HTERT RPE-1 (cell line): ENCODE data around the gene CD101.

Experiments
- in situ Hi-C: fragments of 300-500 bp; cut with MboI; formaldehyde crosslinking; loops from 4 replicates; pipeline ENCODE4 v1.14.3; 2020; ENCODE audit warnings: low sequenced_read_pairs

CD101 gene

GRCh38 chr1:116986421-116987255, 14.9 kb upstream of the CD101 start:
- in situ Hi-C loops: no loop called here

GRCh38 chr1:116987256-116987555, 14.4 kb upstream of the CD101 start:
- in situ Hi-C loops: no loop called here

GRCh38 chr1:116988248-116988647, 13.3 kb upstream of the CD101 start:
- in situ Hi-C loops: no loop called here

- in situ Hi-C loops: no loop called here
Measured at GRCh38 chr1:116988908-116989307, 12.7 kb upstream of the CD101 start.

GRCh38 chr1:116989835-116990234, 11.7 kb upstream of the CD101 start:
- in situ Hi-C loops: no loop called here

GRCh38 chr1:116990612-116991151, 10.9 kb upstream of the CD101 start:
- in situ Hi-C loops: no loop called here

- in situ Hi-C loops: no loop called here
Measured at GRCh38 chr1:116991171-116991845, 10.3 kb upstream of the CD101 start.

- in situ Hi-C loops: no loop called here
Measured at GRCh38 chr1:116991918-116992317, 9.6 kb upstream of the CD101 start.

- in situ Hi-C loops: no loop called here
Measured at GRCh38 chr1:116993286-116993685, 8.3 kb upstream of the CD101 start.

GRCh38 chr1:116994411-116994810, 7.1 kb upstream of the CD101 start:
- in situ Hi-C loops: no loop called here

GRCh38 chr1:116997066-116997465, 4.5 kb upstream of the CD101 start:
- in situ Hi-C loops: no loop called here

GRCh38 chr1:116997636-116998035, 3.9 kb upstream of the CD101 start:
- in situ Hi-C loops: no loop called here

- in situ Hi-C loops: no loop called here
Measured at GRCh38 chr1:116999596-116999995, 2.0 kb upstream of the CD101 start.

- in situ Hi-C loops: no loop called here
Measured at GRCh38 chr1:117000142-117000541, 1.4 kb upstream of the CD101 start.

- in situ Hi-C loops: no loop called here
Measured at GRCh38 chr1:117003223-117003875, 1.8 kb downstream of the CD101 start.

GRCh38 chr1:117007719-117008013, 6.1 kb downstream of the CD101 start:
- in situ Hi-C loops: no loop called here

GRCh38 chr1:117008656-117009055, 7.1 kb downstream of the CD101 start:
- in situ Hi-C loops: no loop called here

- in situ Hi-C loops: no loop called here
Measured at GRCh38 chr1:117009132-117009531, 7.6 kb downstream of the CD101 start.

GRCh38 chr1:117010310-117010969, 8.9 kb downstream of the CD101 start:
- in situ Hi-C loops: no loop called here

- in situ Hi-C loops: no loop called here
Measured at GRCh38 chr1:117011334-117011733, 9.8 kb downstream of the CD101 start.

- in situ Hi-C loops: no loop called here
Measured at GRCh38 chr1:117013309-117013858, 11.8 kb downstream of the CD101 start.
